Myometrial cell (primary cell): ENCODE data around the gene TCF7L1. TPM values are rescaled to one million over a fixed set of nuclear protein-coding genes. Genes with fewer than 3 reads are reported as not detected.

Experiments used
- total RNA-seq: library from RNA; depleted of rRNA; stranded (reverse); fragments of >200 nt; gene quantifications from 2 replicates; pipeline ENCODE4 v1.2.3, GENCODE V29; 2015

Gene TCF7L1, protein sequence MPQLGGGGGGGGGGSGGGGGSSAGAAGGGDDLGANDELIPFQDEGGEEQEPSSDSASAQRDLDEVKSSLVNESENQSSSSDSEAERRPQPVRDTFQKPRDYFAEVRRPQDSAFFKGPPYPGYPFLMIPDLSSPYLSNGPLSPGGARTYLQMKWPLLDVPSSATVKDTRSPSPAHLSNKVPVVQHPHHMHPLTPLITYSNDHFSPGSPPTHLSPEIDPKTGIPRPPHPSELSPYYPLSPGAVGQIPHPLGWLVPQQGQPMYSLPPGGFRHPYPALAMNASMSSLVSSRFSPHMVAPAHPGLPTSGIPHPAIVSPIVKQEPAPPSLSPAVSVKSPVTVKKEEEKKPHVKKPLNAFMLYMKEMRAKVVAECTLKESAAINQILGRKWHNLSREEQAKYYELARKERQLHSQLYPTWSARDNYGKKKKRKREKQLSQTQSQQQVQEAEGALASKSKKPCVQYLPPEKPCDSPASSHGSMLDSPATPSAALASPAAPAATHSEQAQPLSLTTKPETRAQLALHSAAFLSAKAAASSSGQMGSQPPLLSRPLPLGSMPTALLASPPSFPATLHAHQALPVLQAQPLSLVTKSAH
- total RNA-seq: 0.35 and 1.7 TPM in 2 replicates

DNA sequence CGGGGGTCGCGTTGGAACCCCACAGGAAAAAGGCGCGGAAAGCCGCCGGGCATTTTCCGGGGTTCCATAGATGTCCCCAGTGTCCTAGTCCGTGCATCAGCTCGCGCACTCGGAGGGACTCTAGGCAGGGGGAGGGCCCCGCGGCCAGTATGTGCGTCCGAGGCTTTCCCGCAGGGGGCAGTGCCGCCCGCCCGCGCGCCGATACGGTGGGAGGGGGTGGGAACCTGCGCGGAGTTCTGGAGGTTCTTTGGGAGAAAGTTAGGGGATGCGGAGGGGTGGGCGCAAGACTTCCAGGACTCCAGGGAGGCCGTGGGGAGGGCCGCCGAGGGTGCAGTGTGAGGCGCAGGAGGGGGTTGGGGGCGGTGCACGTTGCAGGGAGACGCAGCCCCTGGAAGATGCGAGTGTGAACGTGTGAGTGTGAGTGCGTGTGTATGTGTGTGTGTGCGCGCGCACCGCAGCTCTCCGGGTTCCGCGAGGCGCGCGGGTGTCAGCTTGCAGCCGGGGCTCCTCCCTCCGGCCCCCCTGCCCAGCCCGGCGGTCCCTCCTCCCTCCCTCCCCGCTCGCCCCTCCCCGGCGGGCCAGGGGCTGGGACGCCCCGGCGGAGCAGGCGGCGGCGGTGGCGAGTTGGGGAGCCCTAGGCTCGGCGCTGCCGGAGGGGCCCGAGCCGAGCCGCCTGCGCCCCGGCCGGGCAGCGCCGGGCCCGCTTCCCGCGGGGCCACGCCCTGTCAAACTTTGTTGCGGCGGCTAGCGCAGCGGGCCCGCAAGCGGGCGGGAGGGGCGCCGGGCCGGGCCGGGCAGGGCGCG, at the start of gene TCF7L1:
TCF7L1 (plus strand) TSS at position 559 of the 804 bp plus-strand sequence. CDS start 293 bp downstream, outside the sequence.

GRCh38 chr2:85327822-85328617, 194.8 kb downstream of the TCF7L1 start, which contains the start of gene TGOLN2:
TSS of gene TGOLN2 (minus strand) at chr2:85327989. CDS start at chr2:85327962, 27 bp downstream.

DNA sequence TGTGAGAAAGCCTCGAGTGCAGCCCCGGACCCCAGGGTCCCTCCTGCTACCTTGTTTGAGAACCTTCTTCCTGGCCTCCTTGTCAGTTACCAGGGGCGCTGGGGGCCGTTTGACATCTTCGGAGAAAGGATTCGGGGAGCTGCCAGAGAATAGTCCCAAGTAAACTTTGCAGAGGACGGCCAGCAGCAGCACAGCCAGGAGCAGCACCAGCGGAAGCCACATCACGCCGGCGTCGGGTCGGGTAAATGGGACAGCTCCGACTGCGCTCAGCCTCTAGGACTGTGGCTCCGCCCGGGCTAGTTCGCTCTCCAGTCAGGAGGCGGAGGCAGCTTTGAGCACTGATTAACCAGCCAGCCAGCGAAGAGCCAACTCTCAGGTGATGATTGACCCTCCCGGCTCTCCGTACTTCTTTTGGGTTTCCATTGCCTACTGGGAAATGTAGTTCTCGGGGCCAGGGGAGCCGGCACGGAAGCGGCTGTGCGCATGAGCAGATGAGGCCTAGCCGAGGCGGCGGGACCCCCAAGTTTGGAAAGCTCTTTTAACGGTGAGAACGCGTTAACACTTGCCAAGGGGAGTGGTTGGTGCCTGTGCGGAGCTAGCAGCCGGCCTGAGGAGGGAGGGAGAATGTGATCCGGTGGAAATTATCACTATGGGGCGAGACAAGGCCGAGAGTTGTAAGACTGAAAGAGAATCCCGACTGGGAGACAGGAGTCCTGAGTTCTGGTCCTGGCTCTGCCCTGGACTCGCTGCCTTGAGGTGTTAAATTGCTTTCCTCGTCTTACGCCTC, 221.3 kb downstream of the TCF7L1 start, which contains the start of the genes ELMOD3 and RETSAT:
ELMOD3 (plus strand) TSS at position 484 of the 787 bp plus-strand sequence. CDS start 2,430 bp downstream, outside the sequence.
RETSAT (minus strand) TSS at position 243 of the 787 bp plus-strand sequence; CDS start at position 222, 21 bp downstream.

Other genes starting within 250 kb of the TCF7L1 start
- 9,382 and 10,805 TPM in 2 replicates for gene TMSB10, start 227.7 kb upstream of the TCF7L1 start, total RNA-seq
- gene KCMF1, start 162.2 kb upstream of the TCF7L1 start, total RNA-seq: 56.7 and 75.8 TPM in 2 replicates
- 92.8 and 112 TPM in 2 replicates for gene TGOLN2, start 194.6 kb downstream of the TCF7L1 start, total RNA-seq
- gene RETSAT, start 221.1 kb downstream of the TCF7L1 start, total RNA-seq: 59.0 and 77.0 TPM in 2 replicates
- gene ELMOD3, start 221.4 kb downstream of the TCF7L1 start, total RNA-seq: 13.8 and 27.4 TPM in 2 replicates